Activated CD8-positive, alpha-beta memory T cell treated with anti-CD3 and anti-CD28 coated beads, Interleukin-2, amount 50 U/mL, for 24 hours (primary cell): ENCODE measurements around the gene CES4A.
"Not testable (repeated sequence)": the region's sequence is repeated elsewhere in the genome, so short reads cannot be mapped to it uniquely, and the experiment has no call there.

Experiments
- DNase-seq: peaks from one replicate; pipeline ENCODE4 v3.0.0-alpha.2; 2020; ENCODE audit errors: extremely low read depth

The CES4A gene

GRCh38 chr16:67019171-67019570 is 30.8 kb downstream of the CES4A start:
- no peak for DNase-seq

DNA sequence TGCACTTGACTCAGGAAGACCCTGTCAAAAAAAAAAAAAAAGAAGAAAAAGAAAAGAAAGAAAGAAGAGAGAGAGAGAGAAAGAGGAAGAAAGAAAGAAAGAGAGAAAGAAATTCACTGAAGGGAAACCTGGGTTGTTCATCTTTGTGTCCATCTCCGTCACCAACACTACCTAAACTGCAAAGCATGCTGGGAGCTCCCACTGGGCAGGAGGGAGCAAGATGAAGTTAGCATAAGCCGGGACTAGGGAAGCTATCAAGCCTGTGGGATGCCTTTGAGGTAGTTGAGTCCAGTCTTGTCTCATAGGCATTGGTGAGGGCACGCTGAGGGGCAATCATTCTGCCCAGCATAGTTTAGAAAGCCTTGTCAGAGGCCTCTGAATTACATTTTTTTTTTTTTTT is 32.9 kb downstream of the CES4A start:
- DNase-seq: no peak

- no peak for DNase-seq
Measured at GRCh38 chr16:67022531-67023214, 34.3 kb downstream of the CES4A start.

DNA sequence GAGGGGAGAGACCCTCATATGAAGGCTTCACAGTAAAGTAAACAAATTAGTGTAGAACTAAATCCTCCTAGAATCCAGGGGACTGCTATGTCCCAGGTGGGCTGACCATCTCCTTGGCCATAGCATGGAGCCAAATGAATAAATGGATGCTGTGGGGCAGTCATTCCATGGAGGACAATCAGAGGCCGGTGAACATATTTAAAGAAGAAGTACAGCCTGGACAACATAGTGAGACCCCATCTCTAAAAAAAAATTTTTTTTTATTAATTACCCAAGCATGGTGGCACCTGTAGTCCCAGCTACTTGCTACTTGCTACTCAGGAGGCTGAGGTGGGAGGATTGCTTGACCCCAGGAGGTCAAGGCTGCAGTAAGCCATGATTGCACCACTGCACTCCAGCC is 35.3 kb downstream of the CES4A start:
- DNase-seq: no peak

- DNase-seq: no peak
Measured at GRCh38 chr16:67024384-67025209, 36.2 kb downstream of the CES4A start.

DNA sequence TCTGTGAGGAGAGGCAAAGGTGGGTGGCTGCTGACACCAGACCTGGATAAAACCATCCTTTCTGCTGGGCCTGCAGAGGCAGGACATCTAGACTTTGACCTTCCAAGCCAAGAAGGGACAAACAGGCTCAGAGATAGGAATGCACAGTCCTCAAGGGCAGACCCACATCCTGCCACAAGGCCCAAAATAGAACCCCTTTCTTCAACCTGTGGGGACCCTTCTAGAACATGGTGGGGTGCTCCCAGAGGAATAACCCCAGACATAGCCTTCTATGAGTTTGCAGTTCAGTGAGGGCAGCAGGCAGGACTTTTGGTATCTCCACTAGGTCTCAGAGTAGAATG is 36.8 kb downstream of the CES4A start:
- no peak for DNase-seq

DNA sequence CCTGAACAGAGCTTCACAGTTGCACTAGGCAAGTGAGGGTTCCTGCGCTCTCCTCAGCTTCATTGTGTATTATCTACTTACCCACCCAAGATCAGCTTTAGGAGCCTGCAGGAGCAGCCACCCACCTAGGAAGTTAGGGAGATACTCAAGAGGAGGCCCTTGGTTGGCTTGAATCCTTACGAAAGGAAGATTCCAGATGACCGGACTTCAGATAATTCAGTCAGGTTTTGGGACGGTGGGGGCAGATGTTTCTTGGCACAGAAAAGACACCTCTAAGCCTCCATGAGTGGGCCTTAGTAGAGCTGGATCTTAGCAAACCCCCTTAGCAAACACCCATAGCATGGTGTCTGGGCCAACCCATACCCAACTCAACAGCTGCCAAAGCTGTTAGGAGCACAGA is 38.2 kb downstream of the CES4A start:
- DNase-seq: no peak

GRCh38 chr16:67027046-67027445 is 38.7 kb downstream of the CES4A start:
- DNase-seq: no peak

DNA sequence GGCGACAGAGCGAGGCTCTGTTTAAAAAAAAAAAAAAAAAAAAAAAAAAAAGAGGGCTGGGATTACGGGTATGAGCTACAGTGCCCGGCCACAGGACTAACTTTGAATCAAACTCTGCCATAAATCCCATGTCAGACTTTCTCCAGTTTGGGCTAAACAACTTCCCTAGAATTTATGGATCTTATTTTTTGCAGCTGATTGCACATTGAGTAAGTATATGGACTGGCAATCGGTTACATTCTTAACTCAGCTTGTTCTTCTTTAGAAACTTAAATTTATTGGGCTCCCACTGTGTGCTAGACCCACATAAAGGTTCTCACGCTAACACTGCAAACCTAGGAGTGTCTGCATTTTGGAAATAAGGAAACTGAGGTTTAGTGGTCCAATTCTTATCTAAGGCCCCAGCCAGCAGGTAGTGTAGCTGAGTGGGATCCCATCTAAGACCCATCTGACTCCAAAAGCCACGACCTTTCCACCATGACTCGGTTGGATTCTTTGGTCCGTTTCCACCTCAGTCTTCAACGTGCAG is 39.8 kb downstream of the CES4A start:
- DNase-seq: no peak

- DNase-seq: peak; percentile 73
Measured at GRCh38 chr16:67028696-67029253, 40.4 kb downstream of the CES4A start, which contains the start of gene CBFB. Gene CBFB, plus strand, starts transcription at chr16:67029149. Its CDS starts 259 bp downstream, at chr16:67029408.

GRCh38 chr16:67029254-67030096 is 41.1 kb downstream of the CES4A start:
- DNase-seq: peak; percentile 17

DNA sequence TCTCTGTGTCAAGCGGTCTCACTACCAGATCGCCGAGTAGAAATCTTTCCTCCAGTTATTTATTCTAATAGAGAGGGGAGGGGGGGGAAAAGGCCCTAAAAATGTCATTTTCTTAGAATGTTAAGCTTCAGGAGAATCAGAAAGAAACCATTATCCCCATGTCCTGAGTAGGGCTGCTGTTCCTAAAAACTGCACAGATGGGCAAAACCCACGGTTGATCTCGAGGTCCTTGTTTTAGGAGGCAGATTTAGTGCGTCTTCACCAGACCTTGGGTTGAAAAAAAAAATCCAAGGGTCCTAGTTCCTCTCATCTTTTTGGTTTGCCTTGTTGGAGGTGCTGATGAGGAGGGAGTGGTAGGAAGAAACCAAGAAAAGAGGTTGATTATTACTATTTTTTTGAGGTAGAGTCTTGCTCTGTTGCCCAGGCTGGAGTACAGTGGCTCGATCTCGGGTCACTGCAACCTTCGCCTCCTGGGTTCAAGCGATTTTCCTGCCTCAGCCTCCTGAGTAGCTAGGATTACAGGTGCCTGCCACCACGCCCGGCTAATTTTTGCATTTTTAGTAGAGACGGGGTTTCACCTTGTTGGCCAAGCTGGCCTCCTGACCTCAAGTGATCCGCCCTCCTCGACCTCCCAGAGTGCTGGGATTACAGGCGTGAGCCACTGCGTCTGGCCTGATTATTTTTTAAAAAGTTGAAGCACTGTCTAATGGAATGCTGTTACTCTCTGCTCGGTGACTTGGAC is 42.0 kb downstream of the CES4A start:
- no peak for DNase-seq

GRCh38 chr16:67034487-67034886 is 46.1 kb downstream of the CES4A start:
- DNase-seq: no peak

DNA sequence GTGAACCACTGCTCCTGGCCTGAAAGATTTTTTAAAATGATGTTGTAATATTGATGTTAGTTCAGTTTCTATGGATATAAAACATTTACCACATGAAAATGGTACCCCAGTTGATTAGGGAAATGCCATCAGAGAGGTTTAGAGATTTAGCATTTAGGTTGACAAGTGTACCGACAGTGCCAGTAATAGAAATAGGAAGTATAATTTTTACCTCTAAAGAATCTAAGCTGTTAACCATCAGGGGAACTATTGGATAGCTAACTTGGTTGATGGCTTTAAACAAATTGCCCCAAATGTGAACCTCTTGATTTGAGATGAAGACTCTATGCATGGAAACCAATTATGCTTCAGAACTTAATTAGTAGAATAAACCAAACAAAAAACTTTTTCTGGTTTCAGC is 47.0 kb downstream of the CES4A start:
- no peak for DNase-seq

- no peak for DNase-seq
Measured at GRCh38 chr16:67036323-67036741, 47.9 kb downstream of the CES4A start.

GRCh38 chr16:67039260-67040020 is 51.1 kb downstream of the CES4A start:
- no peak for DNase-seq

- no peak for DNase-seq
Measured at GRCh38 chr16:67040166-67040565, 51.8 kb downstream of the CES4A start.

DNA sequence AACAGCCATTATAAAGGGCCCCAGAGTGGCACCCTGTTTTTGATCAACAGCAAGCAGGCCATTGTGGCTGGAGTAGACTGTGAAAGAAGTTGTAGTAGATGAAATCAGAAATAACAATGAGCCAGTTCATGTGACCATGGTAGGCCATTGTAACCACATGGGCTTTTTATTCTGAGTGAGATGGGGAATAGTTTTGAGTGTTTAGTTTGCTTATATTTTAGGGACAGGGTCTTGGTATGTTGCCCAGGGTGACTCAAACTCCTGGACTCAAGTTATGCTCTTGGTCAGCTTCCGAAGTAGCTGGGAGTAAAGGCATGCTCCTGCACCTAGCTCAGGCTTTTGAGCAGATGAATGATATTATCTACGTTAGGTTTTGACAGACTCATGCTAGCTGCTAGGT is 52.5 kb downstream of the CES4A start:
- no peak for DNase-seq

DNA sequence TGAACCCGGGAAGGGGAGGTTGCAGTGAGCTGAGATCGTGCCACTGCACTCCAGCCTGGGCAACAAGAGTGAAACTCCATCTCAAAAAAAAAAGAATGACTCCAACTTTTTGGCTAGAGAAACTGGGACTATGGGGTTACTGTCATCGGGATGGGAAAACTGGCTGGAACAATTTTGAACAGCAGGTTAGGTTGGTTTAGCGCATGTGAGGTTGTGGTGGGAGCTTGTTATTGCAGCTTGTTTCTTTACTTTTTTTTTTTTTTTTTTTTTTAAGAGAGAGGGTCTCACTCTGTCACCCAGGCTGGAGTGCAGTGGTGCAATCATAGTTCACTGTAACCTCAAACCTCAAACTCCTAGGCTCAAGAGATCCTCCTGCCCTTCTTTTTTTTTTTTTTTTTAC is 53.1 kb downstream of the CES4A start:
- not testable (repeated sequence) for DNase-seq

DNA sequence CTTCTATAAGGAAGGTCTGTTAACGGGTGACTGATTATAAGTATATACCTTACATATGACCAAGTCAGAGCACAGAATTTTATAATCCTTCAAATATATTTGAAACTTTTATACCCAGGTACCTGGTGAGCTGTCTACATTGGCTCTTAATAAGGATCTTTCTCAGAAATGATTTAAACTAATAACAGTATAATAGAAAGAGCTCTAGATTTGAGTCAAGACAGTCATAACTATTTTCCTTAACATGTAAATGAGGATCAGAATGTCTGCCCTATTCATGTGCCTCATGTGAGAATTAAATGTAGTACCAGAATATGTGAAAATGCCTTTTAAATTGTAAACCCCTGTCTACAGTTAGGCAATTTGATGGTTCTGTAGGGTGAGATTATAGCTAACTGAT is 55.0 kb downstream of the CES4A start:
- no peak for DNase-seq
